ENCODE data around the gene DIPK1C. TPM values are rescaled to one million over a fixed set of nuclear protein-coding genes. Genes with fewer than 3 reads are reported as not detected.

Gene DIPK1C
- total and polyA plus RNA-seq, 2 experiments from 2014 or later = 0.28 to 0.40 TPM

- Histone ChIP-seq H3K79me2 (no peaks in the 10 kb centered on the region), H3K27me3 (no peaks in the 10 kb centered on the region), H3K4me3 (no peak overlapping the region), H2AFZ (no peak overlapping the region), H4K20me1 (ENCODE audit: insufficient read depth, poor library complexity, severe bottlenecking) (no peaks in the 10 kb centered on the region), H3K9me2 (replicated peaks; ENCODE audit: insufficient read depth) (no peaks in the 10 kb centered on the region), H3K4me2 (no peak overlapping the region), H3K4me1 (ENCODE audit: insufficient read depth) (no peaks in the 10 kb centered on the region), H3K36me3 (replicated peaks; ENCODE audit: insufficient read depth, low read depth) (peaks cover 2% of the 10 kb centered on the region), H3K9me3 (ENCODE audit: low read depth) (no peaks in the 10 kb centered on the region), H3K27ac (no peak overlapping the region)
- no peak for TF ChIP-seq EZH2phosphoT487 (IDR thresholded peaks at IDR 0.05; ENCODE audit: low read depth, severe bottlenecking, unreplicated experiment)
- TF ChIP-seq, protein P1, sequence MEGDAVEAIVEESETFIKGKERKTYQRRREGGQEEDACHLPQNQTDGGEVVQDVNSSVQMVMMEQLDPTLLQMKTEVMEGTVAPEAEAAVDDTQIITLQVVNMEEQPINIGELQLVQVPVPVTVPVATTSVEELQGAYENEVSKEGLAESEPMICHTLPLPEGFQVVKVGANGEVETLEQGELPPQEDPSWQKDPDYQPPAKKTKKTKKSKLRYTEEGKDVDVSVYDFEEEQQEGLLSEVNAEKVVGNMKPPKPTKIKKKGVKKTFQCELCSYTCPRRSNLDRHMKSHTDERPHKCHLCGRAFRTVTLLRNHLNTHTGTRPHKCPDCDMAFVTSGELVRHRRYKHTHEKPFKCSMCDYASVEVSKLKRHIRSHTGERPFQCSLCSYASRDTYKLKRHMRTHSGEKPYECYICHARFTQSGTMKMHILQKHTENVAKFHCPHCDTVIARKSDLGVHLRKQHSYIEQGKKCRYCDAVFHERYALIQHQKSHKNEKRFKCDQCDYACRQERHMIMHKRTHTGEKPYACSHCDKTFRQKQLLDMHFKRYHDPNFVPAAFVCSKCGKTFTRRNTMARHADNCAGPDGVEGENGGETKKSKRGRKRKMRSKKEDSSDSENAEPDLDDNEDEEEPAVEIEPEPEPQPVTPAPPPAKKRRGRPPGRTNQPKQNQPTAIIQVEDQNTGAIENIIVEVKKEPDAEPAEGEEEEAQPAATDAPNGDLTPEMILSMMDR (IDR thresholded peaks at IDR 0.05; ENCODE audit: poor library complexity) = no peak
- TF ChIP-seq EZH2 (IDR thresholded peaks at IDR 0.05; ENCODE audit: borderline replicate concordance) = no peak
- no peak for DNase-seq (ENCODE audit: low spot score)
- 83% methylated on average over 3 of the region's 3 CpGs for WGBS (ENCODE audit: low lambda C conversion rate, missing lambda C conversion rate)
Measured at GRCh38 chr18:74473976-74474640, 17.0 kb upstream of the DIPK1C start.

- WGBS (ENCODE audit: low lambda C conversion rate, missing lambda C conversion rate) = 53% methylated on average over 2 of the region's 2 CpGs
- H3K27me3 ChIP-seq = no peaks in the 10 kb centered on the region
- TF ChIP-seq EZH2 (IDR thresholded peaks at IDR 0.05; ENCODE audit: borderline replicate concordance) (no peak), EZH2phosphoT487 (IDR thresholded peaks at IDR 0.05; ENCODE audit: low read depth, severe bottlenecking, unreplicated experiment) (no peak)
- TF ChIP-seq, protein P1 (IDR thresholded peaks at IDR 0.05; ENCODE audit: poor library complexity) = no peak
Measured at GRCh38 chr18:74472312-74472711, 15.2 kb upstream of the DIPK1C start.

DNA sequence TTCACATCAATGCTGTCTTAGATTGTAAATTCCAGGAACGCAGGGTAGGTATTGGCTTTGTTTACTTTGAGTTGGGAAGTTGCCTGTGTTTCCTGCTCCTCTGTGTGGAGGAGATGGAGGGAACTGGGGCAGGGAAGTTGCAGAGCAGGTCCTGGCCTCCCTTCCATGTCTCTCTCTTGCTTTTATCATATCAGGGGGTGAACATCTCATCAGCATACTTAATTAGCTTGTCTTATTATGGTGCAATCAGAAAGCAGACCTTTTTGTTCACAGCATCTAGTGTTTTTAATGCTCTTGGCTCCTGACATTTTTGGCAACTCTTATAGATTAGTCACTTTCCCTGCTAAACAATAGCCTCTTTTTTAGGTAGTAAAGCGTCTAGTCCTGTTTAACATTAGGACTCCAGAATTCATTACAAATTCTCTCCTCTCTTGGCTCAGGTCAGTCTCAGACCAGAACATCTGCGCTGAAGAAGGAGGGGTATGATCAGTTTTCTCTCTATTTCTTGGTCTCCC, 11.5 kb upstream of the DIPK1C start:
- no peaks in the 10 kb centered on the region for H3K27me3 ChIP-seq
- peak overlapping the region; percentile 40 for H3K27ac ChIP-seq
- H3K36me3 ChIP-seq (replicated peaks; ENCODE audit: insufficient read depth, low read depth) = peaks cover 2% of the 10 kb centered on the region
- H3K4me1 ChIP-seq (ENCODE audit: insufficient read depth) = no peaks in the 10 kb centered on the region
- H3K9me2 ChIP-seq (replicated peaks; ENCODE audit: insufficient read depth) = no peaks in the 10 kb centered on the region
- H2AFZ ChIP-seq = no peak overlapping the region
- no peak overlapping the region for H3K4me2 ChIP-seq
- H4K20me1 ChIP-seq (ENCODE audit: insufficient read depth, poor library complexity, severe bottlenecking) = no peaks in the 10 kb centered on the region
- H3K4me3 ChIP-seq = no peak overlapping the region
- no peak for DNase-seq (ENCODE audit: low spot score)
- TF ChIP-seq EZH2 (IDR thresholded peaks at IDR 0.05; ENCODE audit: borderline replicate concordance) (no peak), EZH2phosphoT487 (IDR thresholded peaks at IDR 0.05; ENCODE audit: low read depth, severe bottlenecking, unreplicated experiment) (no peak)
- TF ChIP-seq, protein P1 (IDR thresholded peaks at IDR 0.05; ENCODE audit: poor library complexity) = no peak
- 46% methylated on average over 3 of the region's 3 CpGs for WGBS (ENCODE audit: low lambda C conversion rate, missing lambda C conversion rate)
- H3K79me2 ChIP-seq = no peaks in the 10 kb centered on the region
- H3K9me3 ChIP-seq (ENCODE audit: low read depth) = no peaks in the 10 kb centered on the region

More at GRCh38 chr18:74472312-74472711, 15.2 kb upstream of the DIPK1C start:
- H3K79me2 ChIP-seq = no peaks in the 10 kb centered on the region
- no peak overlapping the region for H3K4me3 ChIP-seq
- peaks cover 2% of the 10 kb centered on the region for H3K36me3 ChIP-seq (replicated peaks; ENCODE audit: insufficient read depth, low read depth)
- DNase-seq (ENCODE audit: low spot score) = no peak
- H3K27ac ChIP-seq = no peak overlapping the region
- no peaks in the 10 kb centered on the region for H3K9me3 ChIP-seq (ENCODE audit: low read depth)
- no peaks in the 10 kb centered on the region for H4K20me1 ChIP-seq (ENCODE audit: insufficient read depth, poor library complexity, severe bottlenecking)
- H3K9me2 ChIP-seq (replicated peaks; ENCODE audit: insufficient read depth) = no peaks in the 10 kb centered on the region
- H3K4me2 ChIP-seq = no peak overlapping the region
- no peaks in the 10 kb centered on the region for H3K4me1 ChIP-seq (ENCODE audit: insufficient read depth)
- no peak overlapping the region for H2AFZ ChIP-seq

All from hepatocyte (in vitro differentiated cells).